PC-9 (cell line): ENCODE data around the gene PLCH2. TPM values are rescaled to one million over a fixed set of nuclear protein-coding genes. Genes with fewer than 3 reads are reported as not detected.
"Not testable (repeated sequence)": the region's sequence is repeated elsewhere in the genome, so short reads cannot be mapped to it uniquely, and the experiment has no call there.

ENCODE experiments used
- BruUV-seq: library from RNA; stranded (reverse); fragments of 400-500 nt; replicated peaks from 2 replicates; lab custom pipeline; 2021; lab: Mats Ljungman, UMichigan
- CTCF ChIA-PET: fragments of 300-600 bp; sonication (Branson Sonifier 250); formaldehyde crosslinking; loops from one replicate; lab custom pipeline; 2022; ENCODE audit warnings: antibody characterized with exemption; lab: Charles Lee
- POLR2A ChIA-PET: fragments of 300-600 bp; sonication (Branson Sonifier 250); formaldehyde crosslinking; loops from one replicate; lab custom pipeline; 2022; ENCODE audit warnings: antibody characterized with exemption; ENCODE audit not compliant: unreplicated experiment; lab: Charles Lee
- DNase-seq, 2 experiments: peaks; one replicate each; pipeline versions ENCODE4 v3.0.0 to v3.0.0-alpha.2; 2015 to 2022; ENCODE audit warnings: mixed read lengths in 1 of 2
- H2AFZ ChIP-seq: fragments of 200-600 bp; sonication (generic); 2 replicates; pipeline ENCODE4 v1.8.1; 2017; ENCODE audit warnings: antibody characterized with exemption
- H3F3A ChIP-seq: fragments of 200-600 bp; sonication (generic); 2 replicates; pipeline ENCODE4 v1.8.1; 2017; ENCODE audit warnings: antibody characterized with exemption, mild to moderate bottlenecking, low read depth; ENCODE audit not compliant: insufficient read depth
- H3K27ac ChIP-seq: fragments of 200-600 bp; sonication (generic); 2 replicates; pipeline ENCODE4 v1.6.1; 2016; ENCODE audit warnings: mixed run types
- H3K27me3 ChIP-seq: fragments of 200-600 bp; sonication (generic); 2 replicates; pipeline ENCODE4 v1.6.1; 2016; ENCODE audit warnings: low read depth, mixed run types; ENCODE audit not compliant: insufficient read depth
- H3K36me3 ChIP-seq: fragments of 200-600 bp; sonication (generic); 2 replicates; pipeline ENCODE4 v1.6.1; 2016; ENCODE audit warnings: low read depth, mixed run types
- H3K4me1 ChIP-seq: fragments of 200-600 bp; sonication (generic); replicated peaks from 2 replicates; pipeline ENCODE4 v1.6.1; 2016; ENCODE audit warnings: mixed run types; ENCODE audit not compliant: insufficient read depth
- H3K4me2 ChIP-seq: fragments of 200-600 bp; sonication (generic); 2 replicates; pipeline ENCODE4 v1.6.1; 2017; ENCODE audit warnings: mixed run types
- H3K4me3 ChIP-seq: fragments of 200-600 bp; sonication (generic); 2 replicates; pipeline ENCODE4 v1.6.1; 2016; ENCODE audit warnings: mixed run types
- H3K79me2 ChIP-seq: fragments of 200-600 bp; sonication (generic); 2 replicates; pipeline ENCODE4 v1.6.1; 2017; ENCODE audit warnings: low read depth, mixed run types
- H3K9me2 ChIP-seq: fragments of 200-600 bp; sonication (generic); 2 replicates; pipeline ENCODE4 v1.8.1; 2017; ENCODE audit warnings: mild to moderate bottlenecking; ENCODE audit not compliant: insufficient read depth
- H3K9me3 ChIP-seq: fragments of 200-600 bp; sonication (generic); 2 replicates; pipeline ENCODE4 v1.8.1; 2016; ENCODE audit warnings: low read depth; ENCODE audit not compliant: insufficient read depth
- H4K20me1 ChIP-seq: fragments of 200-600 bp; sonication (generic); 2 replicates; pipeline ENCODE4 v1.8.1; 2017; ENCODE audit not compliant: insufficient read depth
- EZH2 ChIP-seq: fragments of 200-600 bp; sonication (generic); IDR thresholded peaks from 2 replicates; pipeline ENCODE4 v1.8.0; 2017; ENCODE audit warnings: antibody characterized with exemption, low read depth
- intact Hi-C: fragments of 100-400 bp; cut with micrococcal nuclease; formaldehyde crosslinking; loops from one replicate; pipeline ENCODE4 v1.10.0; 2022; ENCODE audit not compliant: unreplicated experiment
- total RNA-seq: library from RNA; stranded (reverse); gene quantifications from 2 replicates; pipeline ENCODE4 v1.2.3, GENCODE V29; 2021
- TF ChIP-seq, protein P1 (sequence below): fragments of 200-600 bp; sonication (generic); conservative IDR thresholded peaks from 2 replicates; pipeline ENCODE4 v1.6.1; 2017; ENCODE audit warnings: mixed run types, antibody characterized with exemption, mild to moderate bottlenecking, moderate library complexity

Gene PLCH2
- total RNA-seq, 1 experiment from 2014 or later, result 0.98 TPM

DNA sequence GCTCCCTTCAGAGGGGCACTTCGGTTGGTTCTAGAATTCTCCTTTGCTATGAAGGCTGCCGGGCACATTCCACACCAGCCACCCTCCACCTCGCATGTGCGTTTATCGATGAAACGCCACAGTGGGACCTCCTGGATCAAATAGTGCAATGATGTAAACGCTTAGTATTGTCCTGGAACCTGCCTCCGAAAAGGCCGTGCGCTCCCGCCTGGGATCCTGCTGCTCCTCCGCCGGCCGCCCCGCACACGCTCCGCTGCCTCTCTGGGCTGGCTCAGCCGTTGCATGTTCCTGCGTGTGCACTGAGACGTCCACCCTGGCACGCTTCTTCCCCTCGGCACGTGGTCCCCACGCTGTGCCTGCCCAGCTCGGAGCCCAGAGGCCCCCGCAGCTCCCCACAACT is 76.1 kb downstream of the PLCH2 start:
- H3F3A ChIP-seq, result peaks cover 6% of the 10 kb centered on the region; the same call in 1 of the 2 replicates
- no peaks in the 10 kb centered on the region for H4K20me1 ChIP-seq
- ChIA-PET CTCF (no interaction called here), POLR2A (no interaction called here)
- peaks cover 20% of the 10 kb centered on the region; the same call in 1 of the 2 replicates for H3K4me1 ChIP-seq
- H3K9me3 ChIP-seq, result no peaks in the 10 kb centered on the region
- no peaks in the 10 kb centered on the region for H3K36me3 ChIP-seq
- no peak for DNase-seq
- no peaks in the 10 kb centered on the region for H3K79me2 ChIP-seq
- TF ChIP-seq, protein P1, sequence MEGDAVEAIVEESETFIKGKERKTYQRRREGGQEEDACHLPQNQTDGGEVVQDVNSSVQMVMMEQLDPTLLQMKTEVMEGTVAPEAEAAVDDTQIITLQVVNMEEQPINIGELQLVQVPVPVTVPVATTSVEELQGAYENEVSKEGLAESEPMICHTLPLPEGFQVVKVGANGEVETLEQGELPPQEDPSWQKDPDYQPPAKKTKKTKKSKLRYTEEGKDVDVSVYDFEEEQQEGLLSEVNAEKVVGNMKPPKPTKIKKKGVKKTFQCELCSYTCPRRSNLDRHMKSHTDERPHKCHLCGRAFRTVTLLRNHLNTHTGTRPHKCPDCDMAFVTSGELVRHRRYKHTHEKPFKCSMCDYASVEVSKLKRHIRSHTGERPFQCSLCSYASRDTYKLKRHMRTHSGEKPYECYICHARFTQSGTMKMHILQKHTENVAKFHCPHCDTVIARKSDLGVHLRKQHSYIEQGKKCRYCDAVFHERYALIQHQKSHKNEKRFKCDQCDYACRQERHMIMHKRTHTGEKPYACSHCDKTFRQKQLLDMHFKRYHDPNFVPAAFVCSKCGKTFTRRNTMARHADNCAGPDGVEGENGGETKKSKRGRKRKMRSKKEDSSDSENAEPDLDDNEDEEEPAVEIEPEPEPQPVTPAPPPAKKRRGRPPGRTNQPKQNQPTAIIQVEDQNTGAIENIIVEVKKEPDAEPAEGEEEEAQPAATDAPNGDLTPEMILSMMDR, result no peak
- no peak for TF ChIP-seq EZH2
- H3K27ac ChIP-seq, result no peak overlapping the region
- H2AFZ ChIP-seq, result no peak overlapping the region
- intact Hi-C loops, result no loop called here
- H3K4me3 ChIP-seq, result no peak overlapping the region
- no TSS peak for BruUV-seq
- no peaks in the 10 kb centered on the region; the same call in 1 of the 2 replicates for H3K27me3 ChIP-seq
- no peak overlapping the region for H3K4me2 ChIP-seq
- no peaks in the 10 kb centered on the region for H3K9me2 ChIP-seq

- POLR2A ChIA-PET, H2AFZ ChIP-seq, BruUV-seq, H3K79me2 ChIP-seq, H3K4me3 ChIP-seq, H3K9me2 ChIP-seq, H3K9me3 ChIP-seq, CTCF ChIA-PET, H3K27ac ChIP-seq, H3K27me3 ChIP-seq, DNase-seq, H3K4me2 ChIP-seq, intact Hi-C loops, H4K20me1 ChIP-seq, H3F3A ChIP-seq, H3K36me3 ChIP-seq: not testable (repeated sequence)
- peaks cover 13% of the 10 kb centered on the region; the same call in 1 of the 2 replicates for H3K4me1 ChIP-seq
These were observed 77.0 kb downstream of the PLCH2 start for GRCh38 chr1:2553076-2553475.

DNA sequence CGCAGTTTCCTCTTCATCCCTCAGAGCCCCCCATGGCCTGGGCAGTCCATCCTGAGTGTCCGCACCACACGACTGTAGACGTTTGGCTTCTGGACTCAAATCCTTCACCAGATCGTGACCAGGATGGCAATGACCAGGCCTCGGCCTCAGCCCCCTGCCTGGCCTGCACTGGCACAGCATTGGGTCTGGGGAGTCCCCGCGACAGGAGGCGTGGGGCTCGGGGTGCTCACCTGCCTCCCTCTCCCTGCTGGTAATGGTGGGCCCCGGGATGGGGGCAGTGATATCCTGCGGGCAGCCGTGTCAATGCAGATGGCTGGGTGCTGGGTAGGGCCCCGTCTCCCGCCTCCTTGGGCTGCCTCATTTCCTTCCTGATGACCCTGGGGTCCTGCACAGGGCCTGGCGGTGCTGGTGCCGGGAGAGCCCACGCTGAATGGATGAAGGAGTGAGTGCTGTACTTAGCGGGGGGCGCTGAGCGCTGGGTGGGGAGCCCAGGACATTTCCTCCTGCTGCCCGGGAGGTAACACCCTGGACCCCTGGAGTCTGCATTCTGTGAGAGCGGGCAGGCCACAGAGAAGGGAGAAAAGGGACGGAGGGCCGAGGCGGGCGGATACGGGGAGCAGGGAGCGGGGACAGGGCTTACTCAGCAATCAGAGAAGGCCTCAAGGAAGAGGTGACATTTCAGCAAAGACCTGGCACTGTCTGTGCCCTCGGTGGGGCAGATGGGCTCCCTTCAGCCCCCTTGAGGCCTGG is 78.0 kb downstream of the PLCH2 start:
- intact Hi-C loops, result no loop called here
- no peak for DNase-seq
- H3K9me3 ChIP-seq, result no peaks in the 10 kb centered on the region
- no peaks in the 10 kb centered on the region; the same call in 1 of the 2 replicates for H3K27me3 ChIP-seq
- no peak overlapping the region for H2AFZ ChIP-seq
- no peaks in the 10 kb centered on the region for H4K20me1 ChIP-seq
- no peak overlapping the region for H3K4me2 ChIP-seq
- H3K9me2 ChIP-seq, result no peaks in the 10 kb centered on the region
- H3K27ac ChIP-seq, result no peak overlapping the region
- BruUV-seq, result no TSS peak
- H3F3A ChIP-seq, result no peaks in the 10 kb centered on the region
- H3K79me2 ChIP-seq, result no peaks in the 10 kb centered on the region
- H3K4me3 ChIP-seq, result no peak overlapping the region
- POLR2A ChIA-PET, result no interaction called here
- CTCF ChIA-PET, result no interaction called here
- 0 out of 2 replicates have a peak, but pooled peaks cover 3% of the 10 kb centered on the region for H3K4me1 ChIP-seq
- H3K36me3 ChIP-seq, result no peaks in the 10 kb centered on the region
- TF ChIP-seq, protein P1, result no peak
- TF ChIP-seq EZH2, result no peak
